Measurements from ENCODE around the gene CCDC180. TPM values are rescaled to one million over a fixed set of nuclear protein-coding genes. Genes with fewer than 3 reads are reported as not detected.

Gene CCDC180
- total and polyA plus RNA-seq, 2 experiments from 2014 or later = 3.9 to 7.1 TPM

- no peak for ATAC-seq
- no peak overlapping the region for H3K27ac ChIP-seq (ENCODE audit: low read depth)
- H3K9me3 Mint-ChIP-seq = peaks cover 3% of the 10 kb centered on the region; the same call in 1 of the 3 replicates
- H3K9me2 ChIP-seq (ENCODE audit: insufficient read depth) = no peaks in the 10 kb centered on the region
- H3K79me2 ChIP-seq (replicated peaks; ENCODE audit: insufficient read depth) = no peaks in the 10 kb centered on the region
- H3F3A ChIP-seq (replicated peaks; ENCODE audit: low read depth) = no peaks in the 10 kb centered on the region
- peaks cover 8% of the 10 kb centered on the region; the same call in 2 of the 3 replicates for H3K36me3 Mint-ChIP-seq (ENCODE audit: low read depth)
- no peak overlapping the region for H3K27ac Mint-ChIP-seq
- H3K27me3 Mint-ChIP-seq (ENCODE audit: insufficient read depth, low read depth, poor library complexity) = peaks cover 9% of the 10 kb centered on the region
- H2AFZ ChIP-seq = no peak overlapping the region
- H3K4me3 ChIP-seq = no peak overlapping the region
- H3K27me3 ChIP-seq (ENCODE audit: insufficient read depth) = no peaks in the 10 kb centered on the region
- H4K20me1 ChIP-seq (replicated peaks; ENCODE audit: insufficient read depth) = no peaks in the 10 kb centered on the region
- peaks cover 17% of the 10 kb centered on the region for H3K4me1 ChIP-seq (ENCODE audit: insufficient read depth)
- H3K4me2 ChIP-seq = no peak overlapping the region
- H3K36me3 ChIP-seq (ENCODE audit: insufficient read depth) = no peaks in the 10 kb centered on the region
- H3K4me3 Mint-ChIP-seq = no peak overlapping the region
- no peak for TF ChIP-seq ETS1 (IDR thresholded peaks at IDR 0.05)
- no peak for TF ChIP-seq STAT1 (IDR thresholded peaks at IDR 0.05; ENCODE audit: unreplicated experiment)
- no peak for TF ChIP-seq POLR2AphosphoS5 (IDR thresholded peaks at IDR 0.05; ENCODE audit: low read depth)
- TF ChIP-seq REST (IDR thresholded peaks at IDR 0.05; ENCODE audit: unreplicated experiment) = no peak
- TF ChIP-seq CREB1 (CRISPR knock-in tag; IDR thresholded peaks at IDR 0.05; ENCODE audit: low read depth) = no peak
- no peak for TF ChIP-seq ZNF114 (CRISPR knock-in tag; IDR thresholded peaks at IDR 0.05)
- TF ChIP-seq ZNF462 (CRISPR knock-in tag; IDR thresholded peaks at IDR 0.05) = no peak
- TF ChIP-seq JUNB (IDR thresholded peaks at IDR 0.05; ENCODE audit: unreplicated experiment) = no peak
- no peak for TF ChIP-seq ZNF331 (CRISPR knock-in tag; IDR thresholded peaks at IDR 0.05; ENCODE audit: low read depth)
- TF ChIP-seq EZH2phosphoT487 (IDR thresholded peaks at IDR 0.05; ENCODE audit: unreplicated experiment) = no peak
- no peak for TF ChIP-seq NANOG (IDR thresholded peaks at IDR 0.05; ENCODE audit: borderline replicate concordance)
- no peak for TF ChIP-seq EZH2 (IDR thresholded peaks at IDR 0.05; ENCODE audit: low read depth, unreplicated experiment)
- peaks cover 11% of the 10 kb centered on the region for H3K4me1 Mint-ChIP-seq
- DNase-seq (ENCODE audit: low spot score) = no peak
Observed at GRCh38 chr9:97309260-97309659, 1.8 kb downstream of the CCDC180 start.

All from GM23338 (cell line).